ENCODE data around the gene PLD4.

The PLD4 gene

DNA sequence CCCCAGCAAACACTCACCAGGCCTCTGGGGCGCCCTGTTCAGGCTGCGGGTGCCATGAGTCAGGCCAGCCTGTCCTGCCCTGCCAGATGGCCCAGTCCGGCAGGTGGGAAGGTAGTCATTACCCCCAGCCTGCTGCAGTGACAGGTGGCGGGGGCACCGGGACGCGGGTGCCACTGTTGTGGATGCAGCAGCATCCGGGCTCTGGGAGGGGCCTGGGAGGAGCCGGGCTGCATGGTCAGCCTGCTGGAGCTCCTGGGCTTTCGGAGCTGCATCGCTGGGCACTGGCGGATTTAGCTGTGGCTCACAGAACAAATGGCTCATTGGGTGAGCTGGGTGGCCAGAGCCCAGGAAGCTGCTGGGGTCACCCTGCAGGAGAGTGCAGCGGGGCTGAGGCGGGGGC, 46.1 kb upstream of the PLD4 start:
- no peaks in the 10 kb centered on the region for H3K9me2 ChIP-seq (replicated peaks; ENCODE audit: insufficient read depth, low read length)
- no peaks in the 10 kb centered on the region for H3K36me3 ChIP-seq (ENCODE audit: low read length)
- no peaks in the 10 kb centered on the region for H3F3A ChIP-seq (ENCODE audit: insufficient read depth)
- H3K27ac ChIP-seq (ENCODE audit: low read depth, low read length): no peak overlapping the region
- H4K20me1 ChIP-seq (ENCODE audit: low read depth, low read length): no peaks in the 10 kb centered on the region
- TF ChIP-seq EZH2phosphoT487 (conservative IDR thresholded peaks at IDR 0.05; ENCODE audit: low read length): no peak
- H3K9me3 ChIP-seq (ENCODE audit: insufficient read depth, low read length): no peaks in the 10 kb centered on the region
- H3K4me2 ChIP-seq (ENCODE audit: low read depth, low read length, poor library complexity, severe bottlenecking): no peak overlapping the region
- no peak overlapping the region for H2AFZ ChIP-seq (ENCODE audit: low read depth, low read length, severe bottlenecking)
- H3K9ac ChIP-seq (ENCODE audit: low read length): no peak overlapping the region
- H3K27me3 ChIP-seq (ENCODE audit: low read length): no peaks in the 10 kb centered on the region
- H3K79me2 ChIP-seq (ENCODE audit: insufficient read depth, low read length): no peaks in the 10 kb centered on the region
- H3K4me3 ChIP-seq (ENCODE audit: insufficient read depth, low read length, poor library complexity, severe bottlenecking): no peak overlapping the region

GRCh38 chr14:104879201-104879982, 45.3 kb upstream of the PLD4 start:
- no peak for TF ChIP-seq EZH2phosphoT487 (conservative IDR thresholded peaks at IDR 0.05; ENCODE audit: low read length)
- TF ChIP-seq, protein P1, sequence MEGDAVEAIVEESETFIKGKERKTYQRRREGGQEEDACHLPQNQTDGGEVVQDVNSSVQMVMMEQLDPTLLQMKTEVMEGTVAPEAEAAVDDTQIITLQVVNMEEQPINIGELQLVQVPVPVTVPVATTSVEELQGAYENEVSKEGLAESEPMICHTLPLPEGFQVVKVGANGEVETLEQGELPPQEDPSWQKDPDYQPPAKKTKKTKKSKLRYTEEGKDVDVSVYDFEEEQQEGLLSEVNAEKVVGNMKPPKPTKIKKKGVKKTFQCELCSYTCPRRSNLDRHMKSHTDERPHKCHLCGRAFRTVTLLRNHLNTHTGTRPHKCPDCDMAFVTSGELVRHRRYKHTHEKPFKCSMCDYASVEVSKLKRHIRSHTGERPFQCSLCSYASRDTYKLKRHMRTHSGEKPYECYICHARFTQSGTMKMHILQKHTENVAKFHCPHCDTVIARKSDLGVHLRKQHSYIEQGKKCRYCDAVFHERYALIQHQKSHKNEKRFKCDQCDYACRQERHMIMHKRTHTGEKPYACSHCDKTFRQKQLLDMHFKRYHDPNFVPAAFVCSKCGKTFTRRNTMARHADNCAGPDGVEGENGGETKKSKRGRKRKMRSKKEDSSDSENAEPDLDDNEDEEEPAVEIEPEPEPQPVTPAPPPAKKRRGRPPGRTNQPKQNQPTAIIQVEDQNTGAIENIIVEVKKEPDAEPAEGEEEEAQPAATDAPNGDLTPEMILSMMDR (IDR thresholded peaks at IDR 0.05; ENCODE audit: insufficient read depth, low read length, poor library complexity, severe bottlenecking): no peak
- Histone ChIP-seq H3F3A (ENCODE audit: insufficient read depth) (no peaks in the 10 kb centered on the region), H3K9ac (ENCODE audit: low read length) (no peak overlapping the region), H3K36me3 (ENCODE audit: low read length) (no peaks in the 10 kb centered on the region), H3K9me3 (ENCODE audit: insufficient read depth, low read length) (no peaks in the 10 kb centered on the region), H3K4me3 (ENCODE audit: insufficient read depth, low read length, poor library complexity, severe bottlenecking) (no peak overlapping the region), H3K9me2 (replicated peaks; ENCODE audit: insufficient read depth, low read length) (no peaks in the 10 kb centered on the region), H3K27ac (ENCODE audit: low read depth, low read length) (no peak overlapping the region), H4K20me1 (ENCODE audit: low read depth, low read length) (no peaks in the 10 kb centered on the region), H3K27me3 (ENCODE audit: low read length) (no peaks in the 10 kb centered on the region), H3K4me2 (ENCODE audit: low read depth, low read length, poor library complexity, severe bottlenecking) (no peak overlapping the region), H2AFZ (ENCODE audit: low read depth, low read length, severe bottlenecking) (no peak overlapping the region), H3K79me2 (ENCODE audit: insufficient read depth, low read length) (no peaks in the 10 kb centered on the region)

- H3K9ac ChIP-seq (ENCODE audit: low read length): no peak overlapping the region
- H3K9me3 ChIP-seq (ENCODE audit: insufficient read depth, low read length): no peaks in the 10 kb centered on the region
- H3K36me3 ChIP-seq (ENCODE audit: low read length): no peaks in the 10 kb centered on the region
- no peak overlapping the region for H3K4me3 ChIP-seq (ENCODE audit: insufficient read depth, low read length, poor library complexity, severe bottlenecking)
- no peaks in the 10 kb centered on the region for H4K20me1 ChIP-seq (ENCODE audit: low read depth, low read length)
- H3K27me3 ChIP-seq (ENCODE audit: low read length): no peaks in the 10 kb centered on the region
- H3K9me2 ChIP-seq (replicated peaks; ENCODE audit: insufficient read depth, low read length): no peaks in the 10 kb centered on the region
- H2AFZ ChIP-seq (ENCODE audit: low read depth, low read length, severe bottlenecking): no peak overlapping the region
- no peaks in the 10 kb centered on the region for H3F3A ChIP-seq (ENCODE audit: insufficient read depth)
- TF ChIP-seq, protein P1 (IDR thresholded peaks at IDR 0.05; ENCODE audit: insufficient read depth, low read length, poor library complexity, severe bottlenecking): no peak
- H3K4me2 ChIP-seq (ENCODE audit: low read depth, low read length, poor library complexity, severe bottlenecking): no peak overlapping the region
- no peak overlapping the region for H3K27ac ChIP-seq (ENCODE audit: low read depth, low read length)
- H3K79me2 ChIP-seq (ENCODE audit: insufficient read depth, low read length): no peaks in the 10 kb centered on the region
Measured at GRCh38 chr14:104879983-104880565, 44.6 kb upstream of the PLD4 start.

DNA sequence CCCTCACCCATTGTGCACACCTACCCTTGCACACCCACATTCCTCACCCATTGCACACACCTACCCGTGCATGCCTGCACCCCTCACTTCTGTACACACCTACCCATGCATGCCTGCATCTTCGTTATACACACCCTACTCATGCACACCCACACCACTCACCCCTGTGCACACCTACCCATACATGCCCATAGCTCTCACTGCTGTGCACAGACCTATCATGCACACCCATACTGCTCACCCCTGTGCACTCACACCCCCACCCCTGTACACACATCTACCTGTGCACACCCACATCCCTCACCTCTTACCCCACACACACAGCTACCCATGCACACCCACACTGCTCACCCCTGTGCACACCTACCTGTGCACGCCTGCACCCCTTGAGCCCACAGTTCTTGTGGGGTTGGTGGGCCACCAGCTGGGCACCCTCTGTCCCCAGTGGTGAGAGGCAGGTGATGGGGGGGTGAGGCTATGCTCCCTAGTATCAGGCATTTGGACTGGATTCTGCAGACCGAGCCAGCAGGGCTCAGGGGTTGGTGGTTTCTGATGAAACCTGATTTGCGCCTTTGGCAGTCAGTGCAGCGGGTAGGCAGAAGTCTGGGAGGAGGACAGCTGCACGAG, 44.0 kb upstream of the PLD4 start:
- no peak overlapping the region for H3K4me2 ChIP-seq (ENCODE audit: low read depth, low read length, poor library complexity, severe bottlenecking)
- no peak overlapping the region for H3K27ac ChIP-seq (ENCODE audit: low read depth, low read length)

More for the DNA sequence above, 44.0 kb upstream of the PLD4 start:
- no peak overlapping the region for H2AFZ ChIP-seq (ENCODE audit: low read depth, low read length, severe bottlenecking)
- H3K36me3 ChIP-seq (ENCODE audit: low read length): no peaks in the 10 kb centered on the region
- TF ChIP-seq, protein P1 (IDR thresholded peaks at IDR 0.05; ENCODE audit: insufficient read depth, low read length, poor library complexity, severe bottlenecking): no peak
- no peak for TF ChIP-seq EZH2phosphoT487 (conservative IDR thresholded peaks at IDR 0.05; ENCODE audit: low read length)
- no peak overlapping the region for H3K9ac ChIP-seq (ENCODE audit: low read length)
- H4K20me1 ChIP-seq (ENCODE audit: low read depth, low read length): no peaks in the 10 kb centered on the region
- no peaks in the 10 kb centered on the region for H3K27me3 ChIP-seq (ENCODE audit: low read length)
- H3K9me3 ChIP-seq (ENCODE audit: insufficient read depth, low read length): no peaks in the 10 kb centered on the region
- no peak overlapping the region for H3K4me3 ChIP-seq (ENCODE audit: insufficient read depth, low read length, poor library complexity, severe bottlenecking)
- H3F3A ChIP-seq (ENCODE audit: insufficient read depth): no peaks in the 10 kb centered on the region
- H3K79me2 ChIP-seq (ENCODE audit: insufficient read depth, low read length): no peaks in the 10 kb centered on the region
- no peaks in the 10 kb centered on the region for H3K9me2 ChIP-seq (replicated peaks; ENCODE audit: insufficient read depth, low read length)
